IMR-90 (cell line): ENCODE data around the gene DHH. TPM values are rescaled to one million over a fixed set of nuclear protein-coding genes. Genes with fewer than 3 reads are reported as not detected.

Experiments
- ATAC-seq: fragments of 200-7000 bp; cut with Tn5 transposase; 2 replicates; pipeline ENCODE4 v1.9.1; 2020; ENCODE audit warnings: low read depth, mild to moderate bottlenecking, moderate library complexity
- BruUV-seq: library from RNA; stranded (reverse); fragments of 400-500 nt; replicated peaks from 2 replicates; lab custom pipeline; 2021; lab: Mats Ljungman, UMichigan
- CTCF ChIA-PET: fragments of 300-600 bp; formaldehyde crosslinking; extraction: SDS; loops from one replicate; lab custom pipeline; 2021; ENCODE audit warnings: antibody characterized with exemption; lab: Yijun Ruan, JAX
- POLR2A ChIA-PET: fragments of 300-600 bp; sonication (Branson Sonifier 250); formaldehyde crosslinking; loops from one replicate; lab custom pipeline; 2022; ENCODE audit warnings: antibody characterized with exemption; ENCODE audit not compliant: unreplicated experiment; lab: Charles Lee
- DNase-seq: peaks from one replicate; pipeline ENCODE4 v3.0.0; 2013
- H2AFZ ChIP-seq: replicated peaks from 2 replicates; pipeline ENCODE3; 2013; ENCODE audit warnings: low read length, mild to moderate bottlenecking; ENCODE audit not compliant: poor library complexity
- H2AK5ac ChIP-seq: 2 replicates; pipeline ENCODE4 v1.6.1; 2013; ENCODE audit warnings: low read depth, low read length, inconsistent platforms
- H2AK9ac ChIP-seq: replicated peaks from 2 replicates; pipeline ENCODE3; 2013; ENCODE audit warnings: mild to moderate bottlenecking, low read depth, low read length, moderate library complexity; ENCODE audit not compliant: poor library complexity
- H2BK120ac ChIP-seq: 2 replicates; pipeline ENCODE4 v1.6.1; 2013; ENCODE audit warnings: low read depth, low read length, inconsistent platforms
- H2BK15ac ChIP-seq: 3 replicates; pipeline ENCODE4 v1.6.1; 2013; ENCODE audit warnings: low read depth, low read length, inconsistent platforms
- H2BK20ac ChIP-seq: 2 replicates; pipeline ENCODE4 v1.6.1; 2013; ENCODE audit warnings: low read depth, mild to moderate bottlenecking, inconsistent platforms, low read length, moderate library complexity
- H2BK5ac ChIP-seq: 2 replicates; pipeline ENCODE4 v1.6.1; 2013; ENCODE audit warnings: mild to moderate bottlenecking, low read depth, low read length, inconsistent platforms; ENCODE audit not compliant: poor library complexity, severe bottlenecking
- H3K14ac ChIP-seq: replicated peaks from 2 replicates; pipeline ENCODE4 v1.6.1; 2013; ENCODE audit warnings: low read depth, low read length, inconsistent platforms
- H3K18ac ChIP-seq: 2 replicates; pipeline ENCODE4 v1.6.1; 2013; ENCODE audit warnings: low read depth, low read length, control low read depth
- H3K23ac ChIP-seq: 2 replicates; pipeline ENCODE4 v1.6.1; 2013; ENCODE audit warnings: low read depth, low read length, inconsistent platforms
- H3K27ac ChIP-seq: 2 replicates; pipeline ENCODE4 v1.5.1; 2013; ENCODE audit warnings: mild to moderate bottlenecking, control low read depth, low read length; ENCODE audit not compliant: insufficient read depth
- H3K27me3 ChIP-seq: 2 replicates; pipeline ENCODE4 v1.6.1; 2013; ENCODE audit warnings: low read length; ENCODE audit not compliant: control insufficient read depth, insufficient read depth
- H3K36me3 ChIP-seq: 2 replicates; pipeline ENCODE4 v1.6.1; 2013; ENCODE audit warnings: low read length, mixed read lengths; ENCODE audit not compliant: control insufficient read depth, insufficient read depth
- H3K4ac ChIP-seq: 2 replicates; pipeline ENCODE4 v1.6.1; 2013; ENCODE audit warnings: low read depth, low read length, inconsistent platforms
- H3K4me1 ChIP-seq: 2 replicates; pipeline ENCODE4 v1.6.1; 2013; ENCODE audit warnings: low read length, mixed read lengths; ENCODE audit not compliant: control insufficient read depth, insufficient read depth
- H3K4me2 ChIP-seq: 2 replicates; pipeline ENCODE4 v1.6.1; 2013; ENCODE audit warnings: low read depth, mild to moderate bottlenecking, control low read depth, low read length, moderate library complexity
- H3K4me3 ChIP-seq: 2 replicates; pipeline ENCODE4 v1.5.1; 2013; ENCODE audit warnings: low read depth, mild to moderate bottlenecking, control low read depth, low read length, moderate library complexity; ENCODE audit not compliant: insufficient read depth
- H3K56ac ChIP-seq: 2 replicates; pipeline ENCODE4 v1.6.1; 2013; ENCODE audit warnings: low read length, inconsistent platforms; ENCODE audit not compliant: insufficient read depth; ENCODE audit errors: extremely low read depth
- H3K79me1 ChIP-seq, 2 experiments: 2 replicates each; pipeline ENCODE4 v1.6.1; 2013; ENCODE audit warnings: low read length in 2 of 2, inconsistent platforms in 1 of 2, low read depth in 1 of 2
- H3K9ac ChIP-seq: 2 replicates; pipeline ENCODE4 v1.6.1; 2013; ENCODE audit warnings: low read depth, low read length, control low read depth
- H3K9me1 ChIP-seq: 2 replicates; pipeline ENCODE4 v1.6.1; 2013; ENCODE audit warnings: low read length, inconsistent platforms; ENCODE audit not compliant: insufficient read depth
- H3K9me3 ChIP-seq: 2 replicates; pipeline ENCODE4 v1.6.1; 2013; ENCODE audit warnings: low read length; ENCODE audit not compliant: control insufficient read depth, insufficient read depth
- H4K20me1 ChIP-seq: 2 replicates; pipeline ENCODE4 v1.6.1; 2013; ENCODE audit warnings: low read length, inconsistent platforms; ENCODE audit not compliant: insufficient read depth
- H4K5ac ChIP-seq: 2 replicates; pipeline ENCODE4 v1.6.1; 2013; ENCODE audit warnings: mild to moderate bottlenecking, low read depth, low read length, control low read depth
- H4K8ac ChIP-seq, 2 experiments: 2 replicates each; pipeline ENCODE4 v1.6.1; 2013; ENCODE audit warnings: low read depth in 2 of 2, low read length in 2 of 2, control low read depth in 1 of 2, inconsistent platforms in 1 of 2
- H4K91ac ChIP-seq: 2 replicates; pipeline ENCODE4 v1.6.1; 2013; ENCODE audit warnings: low read depth, low read length, inconsistent platforms; ENCODE audit not compliant: insufficient read depth
- BHLHE40 ChIP-seq: fragments of 150-350 bp; IDR thresholded peaks from 2 replicates; pipeline ENCODE4 v1.6.1; 2016; ENCODE audit warnings: mild to moderate bottlenecking, low read depth, low read length
- ELK1 ChIP-seq: fragments of 150-350 bp; IDR thresholded peaks from 2 replicates; pipeline ENCODE4 v1.6.1; 2016; ENCODE audit warnings: low read depth, mild to moderate bottlenecking, low read length, moderate library complexity, borderline replicate concordance
- FOS ChIP-seq: fragments of 150-350 bp; IDR thresholded peaks from 2 replicates; pipeline ENCODE4 v1.6.1; 2016; ENCODE audit warnings: low read depth, low read length
- NFE2L2 ChIP-seq: fragments of 150-350 bp; IDR thresholded peaks from 2 replicates; pipeline ENCODE4 v1.6.1; 2016; ENCODE audit warnings: low read depth, mild to moderate bottlenecking, low read length
- POLR2A ChIP-seq: IDR thresholded peaks from 2 replicates; pipeline ENCODE4 v1.6.1; 2012; ENCODE audit warnings: mild to moderate bottlenecking, low read depth, low read length
- RFX5 ChIP-seq: IDR thresholded peaks from 2 replicates; pipeline ENCODE4 v1.8.0; 2012; ENCODE audit warnings: low read depth, mild to moderate bottlenecking, low read length, moderate library complexity
- USF2 ChIP-seq: fragments of 150-350 bp; IDR thresholded peaks from 2 replicates; pipeline ENCODE4 v1.6.1; 2017; ENCODE audit warnings: mild to moderate bottlenecking, antibody characterized with exemption, low read length, low read depth
- WGBS, 2 experiments: methylation state at CpG; one replicate each; pipeline versions ENCODE4 v1.1.5 to v1.1.7; 2013; ENCODE audit warnings: missing lambda C conversion rate in 2 of 2; ENCODE audit not compliant: insufficient read length in 1 of 2; ENCODE audit errors: extremely low coverage in 2 of 2; 5-methylcytosine and 5-hydroxymethylcytosine counted together
- dilution Hi-C: fragments of 300-500 bp; cut with HindIII; formaldehyde crosslinking; loops from one replicate; pipeline ENCODE4 v1.14.3; 2018; ENCODE audit warnings: low sequenced_read_pairs; ENCODE audit not compliant: unreplicated experiment
- in situ Hi-C: fragments of 300-500 bp; cut with MboI; formaldehyde crosslinking; loops from 3 replicates; pipeline ENCODE4 v1.14.3; 2019; ENCODE audit warnings: low sequenced_read_pairs, inconsistent platforms, mixed read lengths
- intact Hi-C: fragments of 100-400 bp; cut with micrococcal nuclease; formaldehyde crosslinking; loops from 2 replicates; pipeline ENCODE4 v1.10.0; 2022
- polyA plus RNA-seq, 3 experiments: library from polyadenylated mRNA; depleted of rRNA; stranded (reverse); fragments of >200 nt; gene quantifications; 2 replicates each; pipeline ENCODE4 v1.2.3, GENCODE V29; 2012; ENCODE audit warnings: low replicate concordance in 1 of 3
- total RNA-seq: library from RNA; depleted of rRNA; stranded (reverse); fragments of >200 nt; gene quantifications from 2 replicates; pipeline ENCODE4 v1.2.3, GENCODE V29; 2012

DHH gene
- total and polyA plus RNA-seq, 2 of the 4 experiments (the other 2 are of a cell fraction), result under 0.01 to 0.07 TPM

- Histone ChIP-seq H3K36me3 (peaks cover 11% of the 10 kb centered on the region), H2AK9ac (no peak overlapping the region), H3K9ac (no peak overlapping the region), H2AFZ (no peak overlapping the region), H3K56ac (no peak overlapping the region), H4K91ac (no peak overlapping the region), H3K79me1 (0 out of 4 replicates have a peak, but pooled peaks cover 0 to 2% of the 10 kb centered on the region in 2 experiments), H3K9me3 (no peaks in the 10 kb centered on the region), H4K5ac (no peak overlapping the region), H3K23ac (no peak overlapping the region), H3K9me1 (peaks cover 2% of the 10 kb centered on the region; the same call in 1 of the 2 replicates), H3K4me1 (peaks cover 9% of the 10 kb centered on the region; the same call in 1 of the 2 replicates), H2BK15ac (no peak overlapping the region), H3K4ac (no peak overlapping the region), H3K18ac (no peak overlapping the region), H3K14ac (no peak overlapping the region), H4K8ac (no peak overlapping the region), H4K20me1 (peaks cover 2% of the 10 kb centered on the region; the same call in 1 of the 2 replicates), H2BK20ac (no peak overlapping the region), H2AK5ac (no peak overlapping the region), H3K27me3 (peaks cover 30% of the 10 kb centered on the region; the same call in 1 of the 2 replicates), H2BK120ac (no peak overlapping the region), H3K4me2 (no peak overlapping the region), H2BK5ac (no peak overlapping the region), H3K27ac (no peak overlapping the region), H3K4me3 (no peak overlapping the region)
- ChIA-PET POLR2A (no interaction called here), CTCF (interaction anchor here (0.7 to 1.3 kb wide), 5 partner anchors 13 to 142 kb away, joined by 3 to 4 read pairs (median 3); partner anchors contain the start of gene LMBR1L)
- WGBS, 2 experiments, result no CpG with 5 or more reads among the region's 4 CpGs
- no peak for ATAC-seq
- dilution Hi-C loops (no loop called here), intact Hi-C loops (no loop called here), in situ Hi-C loops (no loop called here)
- DNase-seq, result no peak
- BruUV-seq, result no TSS peak
- TF ChIP-seq POLR2A (no peak), BHLHE40 (no peak), FOS (no peak), NFE2L2 (no peak), USF2 (no peak), RFX5 (no peak), ELK1 (no peak)
Measured at GRCh38 chr12:49092816-49093406, 1.7 kb downstream of the DHH start.
